ENCODE data around the gene MAPK8IP1.
"Not testable (repeated sequence)": the region's sequence is repeated elsewhere in the genome, so short reads cannot be mapped to it uniquely, and the experiment has no call there.

The MAPK8IP1 gene

DNA sequence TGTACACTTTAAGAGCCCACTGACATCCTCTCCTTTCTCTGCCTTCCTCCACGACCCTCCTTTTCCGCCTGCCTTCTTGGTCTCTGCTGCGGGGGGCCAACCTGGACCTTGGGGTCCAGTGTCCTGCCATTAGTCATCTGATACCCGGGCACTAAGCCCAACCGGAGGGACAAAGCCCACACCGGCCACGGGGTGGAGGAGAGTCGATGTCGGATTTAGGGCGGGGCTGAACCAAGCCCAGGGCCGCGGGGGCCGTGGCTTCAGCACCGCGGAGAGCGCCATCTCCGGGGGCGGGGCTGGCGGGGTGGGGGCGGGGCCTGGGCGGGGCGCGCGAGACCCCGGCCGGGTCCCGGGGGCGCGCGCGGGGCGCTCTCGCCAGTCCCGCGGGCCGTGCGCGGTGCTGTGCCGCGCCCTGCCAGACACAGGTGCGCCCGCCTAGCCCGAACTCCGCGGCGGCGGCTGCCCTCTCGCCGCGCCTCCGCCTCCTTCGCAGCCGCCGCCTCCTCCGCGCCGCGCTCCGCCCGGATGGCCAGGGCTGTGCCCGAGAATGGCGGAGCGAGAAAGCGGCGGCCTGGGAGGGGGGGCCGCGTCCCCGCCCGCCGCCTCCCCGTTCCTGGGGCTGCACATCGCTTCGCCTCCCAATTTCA is at the start of gene MAPK8IP1:
TSS of gene MAPK8IP1 (plus strand) at position 378 of the 647 bp plus-strand sequence. CDS start at position 548, 170 bp downstream.
- peak; percentile 13 to 29 for DNase-seq (ENCODE audit: low read depth in 2 of 2)

DNA sequence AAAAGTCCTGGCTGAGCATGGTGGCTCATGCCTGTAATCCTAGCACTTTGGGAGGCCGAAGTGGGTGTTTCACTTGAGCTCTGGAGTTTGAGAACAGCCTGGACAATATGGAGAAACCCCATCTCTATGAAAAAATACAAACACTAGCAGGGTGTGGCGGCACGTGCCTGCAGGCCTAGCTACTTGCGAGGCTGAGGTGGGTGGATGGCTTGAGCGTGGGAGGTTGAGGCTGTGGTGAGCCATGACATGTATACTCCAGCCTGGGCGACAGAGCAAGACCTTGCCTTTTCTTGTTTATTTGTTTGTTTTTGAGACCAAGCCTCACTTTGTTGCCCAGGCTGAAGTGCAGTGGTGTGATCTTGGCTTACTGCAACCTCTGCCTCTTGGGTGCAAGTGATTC is 46.2 kb upstream of the MAPK8IP1 start:
- DNase-seq (ENCODE audit: low read depth in 2 of 2), result no peak

DNA sequence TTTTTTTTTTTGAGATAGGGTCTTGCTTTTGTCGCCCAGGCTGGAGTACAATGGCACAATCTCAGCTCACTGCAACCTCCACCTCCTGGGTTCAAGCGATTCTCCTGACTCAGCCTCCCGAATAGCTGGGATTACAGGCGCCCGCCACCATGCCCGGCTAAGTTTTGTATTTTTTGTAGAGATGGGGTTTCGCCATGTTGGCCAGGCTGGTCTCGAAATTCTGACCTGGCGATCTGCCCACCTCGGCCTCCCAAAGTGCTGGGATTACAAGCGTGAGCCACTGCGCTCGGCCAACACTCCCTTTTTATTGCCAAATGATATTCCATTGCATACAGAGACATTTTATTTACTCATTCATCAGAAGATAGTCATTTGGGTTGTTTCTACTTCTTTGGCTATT is 45.2 kb upstream of the MAPK8IP1 start:
- DNase-seq (ENCODE audit: low read depth in 2 of 2), result not testable (repeated sequence)

DNA sequence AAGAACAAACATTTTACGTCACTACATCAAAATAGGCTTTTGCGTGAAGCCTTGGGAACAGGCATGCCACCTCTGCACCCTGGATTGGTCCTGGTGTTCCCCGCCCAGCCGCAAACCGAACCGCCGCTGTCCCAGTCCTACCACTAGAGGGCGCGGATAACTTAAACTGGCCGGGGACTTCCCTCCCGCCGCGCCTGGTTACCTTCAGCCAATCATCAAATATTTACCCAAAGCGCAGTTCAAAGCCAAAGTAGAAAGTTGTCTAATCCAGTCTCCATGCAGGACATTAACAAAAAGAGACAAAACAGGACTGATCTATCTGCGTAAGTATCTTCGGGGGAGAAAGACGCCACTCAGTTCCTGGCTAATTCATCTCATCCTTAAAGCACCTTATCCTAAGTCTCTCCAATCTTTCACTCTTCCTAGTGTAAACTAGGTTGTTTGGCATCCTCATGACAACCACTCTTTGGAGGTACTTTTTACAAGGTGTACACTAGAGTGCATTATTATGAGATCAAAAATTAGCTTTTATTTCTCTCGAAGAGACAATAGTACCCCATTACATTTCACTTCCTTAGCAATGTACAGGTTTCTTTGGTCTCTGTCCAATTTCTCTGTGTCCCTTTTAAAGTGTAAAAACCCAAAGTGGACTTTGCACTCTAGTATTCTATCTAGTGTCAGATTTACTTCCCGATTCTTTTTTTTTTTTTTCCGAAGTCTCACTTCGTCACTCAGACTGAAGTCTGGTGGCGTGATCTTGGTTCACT is 42.1 kb upstream of the MAPK8IP1 start:
- DNase-seq (ENCODE audit: low read depth in 2 of 2), result peak; percentile 70 to 72

DNA sequence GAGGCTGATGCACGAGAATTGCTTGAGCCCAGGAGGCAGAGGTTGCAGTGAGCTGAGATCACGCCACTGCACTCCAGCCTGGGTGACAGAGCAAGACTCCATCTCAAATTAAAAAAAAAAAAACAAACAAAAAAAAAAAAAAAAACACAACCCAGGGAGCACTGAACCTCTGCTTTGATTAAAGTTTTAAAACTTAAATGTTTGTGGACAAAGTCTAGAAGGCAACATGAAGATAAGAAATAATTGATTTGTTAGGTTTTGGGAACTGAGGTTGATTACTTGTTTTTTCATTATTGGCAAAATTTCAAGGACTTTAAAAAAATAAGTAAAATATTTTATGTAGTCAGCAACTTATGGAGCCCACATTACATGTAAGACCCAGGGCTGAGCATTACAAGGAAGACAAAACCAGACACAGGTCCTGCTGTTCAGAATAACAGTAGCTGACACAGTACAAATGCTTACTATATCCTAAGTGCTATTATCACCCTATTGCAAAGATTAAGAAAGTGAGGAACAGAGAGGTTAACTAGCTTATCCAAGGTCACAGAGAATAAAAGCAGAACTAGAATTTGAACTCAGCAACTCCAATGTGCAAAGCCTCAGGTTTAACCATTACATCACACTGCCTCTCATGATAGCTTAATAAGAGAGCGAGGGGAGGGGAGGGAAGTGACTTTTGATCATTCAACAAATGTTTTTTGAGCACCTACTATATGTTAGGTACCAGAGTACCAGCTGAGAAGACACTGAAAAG is 40.5 kb upstream of the MAPK8IP1 start:
- no peak for DNase-seq (ENCODE audit: low read depth in 2 of 2)

DNA sequence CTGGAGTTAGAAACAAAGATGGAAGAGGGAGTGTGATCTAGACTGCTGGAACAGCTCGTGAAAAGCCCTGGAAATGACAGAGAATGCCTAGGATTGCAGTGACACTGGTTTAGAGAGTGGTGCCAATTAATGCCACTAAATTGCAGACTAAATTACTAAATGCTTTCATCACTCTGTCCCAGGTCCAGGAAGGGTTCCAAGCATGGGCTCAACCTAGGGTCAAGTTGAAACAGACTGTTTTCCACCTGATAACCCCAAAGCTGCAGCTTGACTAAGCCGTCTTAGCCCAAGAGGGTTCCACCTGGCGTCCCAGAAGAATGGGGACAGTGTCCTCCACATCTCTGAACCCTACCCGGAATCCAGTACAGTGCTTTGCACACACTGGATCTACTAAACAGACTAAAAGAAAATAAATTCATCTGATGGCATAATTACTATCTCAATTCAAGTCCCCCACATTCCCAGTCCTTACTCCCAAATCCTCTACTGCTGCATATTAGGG is 39.2 kb upstream of the MAPK8IP1 start:
- DNase-seq (ENCODE audit: low read depth in 2 of 2), result no peak

DNA sequence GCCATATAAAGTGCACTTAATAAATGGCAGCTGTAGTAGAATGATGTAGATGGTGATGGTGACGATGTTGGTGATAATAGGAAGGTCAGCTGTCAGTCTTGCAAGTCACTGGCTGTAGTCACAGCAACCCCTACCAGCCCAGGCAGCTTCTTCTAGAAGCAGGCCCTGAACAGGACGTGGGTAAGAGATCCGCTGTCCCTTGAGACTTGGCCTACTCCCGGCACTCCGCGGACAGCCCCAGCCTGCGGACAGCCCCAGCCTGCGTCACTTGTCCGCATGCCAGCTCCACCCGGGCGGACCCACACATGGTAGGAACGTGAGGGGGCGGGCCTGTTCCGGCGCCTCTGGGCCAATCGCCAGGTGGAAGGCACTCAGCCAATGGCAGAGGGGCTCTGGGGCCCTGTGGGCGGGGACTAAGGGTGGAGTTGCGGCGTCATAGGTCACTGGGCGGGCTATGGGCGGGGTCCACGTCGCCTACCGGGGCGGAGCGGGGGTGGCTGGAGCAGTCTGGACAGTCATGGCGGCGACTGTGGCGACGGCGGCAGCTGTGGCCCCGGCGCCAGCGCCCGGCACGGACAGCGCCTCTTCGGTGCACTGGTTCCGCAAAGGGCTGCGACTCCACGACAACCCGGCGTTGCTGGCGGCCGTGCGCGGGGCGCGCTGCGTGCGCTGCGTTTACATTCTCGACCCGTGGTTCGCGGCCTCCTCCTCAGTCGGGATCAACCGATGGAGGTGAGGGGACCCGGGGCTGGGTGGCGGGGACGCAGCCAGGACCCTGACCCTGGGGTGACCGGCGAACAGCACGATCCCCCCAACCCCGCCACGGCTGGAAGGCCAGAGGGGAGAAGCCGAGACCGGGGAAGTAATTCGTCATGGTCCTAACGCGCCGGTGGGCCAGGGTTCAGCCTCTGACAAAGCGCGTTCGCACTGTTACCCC is 38.2 kb upstream of the MAPK8IP1 start, which contains the start of gene CRY2:
TSS of gene CRY2 (plus strand) at position 502 of the 937 bp plus-strand sequence. CDS start at position 518, 16 bp downstream.
- peak; percentile 98 for DNase-seq (ENCODE audit: low read depth in 2 of 2)

DNA sequence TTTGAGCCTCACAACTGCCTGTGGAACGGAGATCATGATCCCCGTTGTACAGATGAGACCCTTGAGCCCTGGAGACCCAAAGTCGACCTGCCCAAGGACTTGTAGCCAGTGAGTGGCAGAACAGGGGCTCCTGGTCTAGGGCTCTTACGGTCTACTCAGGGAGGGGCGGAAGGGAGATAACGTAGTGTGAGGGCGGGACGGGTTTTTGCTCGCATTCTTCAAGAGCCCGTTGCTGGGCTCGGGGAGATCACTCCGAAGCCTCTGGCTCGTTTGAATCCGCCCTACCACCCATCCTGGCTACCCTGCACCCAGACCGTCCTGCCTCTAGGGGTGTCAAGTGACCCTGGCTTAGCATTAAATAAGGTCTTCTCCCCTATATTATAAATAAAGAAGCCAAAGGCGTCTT is 37.5 kb upstream of the MAPK8IP1 start:
- no peak for DNase-seq (ENCODE audit: low read depth in 2 of 2)

DNA sequence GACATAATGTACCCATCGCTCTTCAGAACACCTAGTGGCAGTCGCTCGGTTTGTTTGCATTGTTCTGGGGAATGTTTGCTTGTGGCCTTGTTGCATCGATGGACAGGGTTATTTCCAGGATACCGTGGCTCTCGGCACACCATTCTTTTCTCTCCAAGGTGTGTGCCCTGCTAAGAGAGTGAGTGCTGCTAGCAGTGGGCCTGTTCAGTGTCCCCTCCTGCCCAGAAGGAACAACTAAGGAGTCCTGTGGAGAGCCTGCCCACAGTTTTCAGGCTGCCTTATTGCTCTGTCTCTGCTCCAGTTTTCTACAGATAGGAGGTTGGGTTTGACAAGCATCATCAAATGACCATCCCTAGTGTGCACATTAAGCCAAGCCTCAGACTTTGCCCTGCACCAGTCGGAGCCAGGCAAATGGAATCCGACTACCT is 36.8 kb upstream of the MAPK8IP1 start:
- DNase-seq (ENCODE audit: low read depth in 2 of 2), result no peak

DNA sequence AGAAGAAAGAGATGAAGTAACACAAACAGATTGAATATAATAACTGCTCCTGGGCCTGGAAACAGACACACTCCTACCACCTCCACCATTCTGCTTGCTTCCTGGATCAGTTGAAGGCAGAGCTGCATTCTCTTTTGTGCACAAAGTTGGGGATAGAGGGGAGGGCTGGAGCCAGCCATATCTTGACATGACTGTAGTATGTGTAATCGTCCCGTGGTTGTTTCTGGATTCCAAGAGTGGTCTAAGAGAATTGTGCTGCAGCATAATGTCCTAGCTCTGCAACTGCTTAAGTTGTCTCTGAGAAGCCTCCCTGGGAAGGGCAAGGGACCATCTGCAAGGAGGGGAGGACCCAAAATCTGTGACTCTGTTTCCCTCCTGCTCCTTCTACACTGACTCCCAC is 35.0 kb upstream of the MAPK8IP1 start:
- DNase-seq (ENCODE audit: low read depth in 2 of 2), result no peak

DNA sequence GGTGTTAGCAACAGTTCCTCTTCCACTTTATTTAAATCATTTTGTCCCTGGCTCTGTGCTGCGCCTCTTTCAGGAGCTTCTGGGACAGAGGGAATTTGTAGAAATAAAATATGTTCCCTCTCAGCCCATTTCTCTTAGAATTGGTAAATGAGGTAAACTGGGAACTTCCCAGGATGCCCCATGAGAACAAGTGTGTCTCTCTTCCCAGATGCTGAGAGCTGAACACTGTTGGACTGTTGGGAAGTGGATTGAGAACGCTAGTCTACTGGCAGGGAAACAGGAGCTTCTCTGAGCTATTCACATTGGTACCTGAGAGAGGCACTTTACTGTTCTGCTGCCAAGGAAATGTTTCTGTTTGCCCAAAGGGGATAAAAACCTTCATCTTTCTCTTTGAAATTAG is 34.2 kb upstream of the MAPK8IP1 start:
- no peak for DNase-seq (ENCODE audit: low read depth in 2 of 2)

DNA sequence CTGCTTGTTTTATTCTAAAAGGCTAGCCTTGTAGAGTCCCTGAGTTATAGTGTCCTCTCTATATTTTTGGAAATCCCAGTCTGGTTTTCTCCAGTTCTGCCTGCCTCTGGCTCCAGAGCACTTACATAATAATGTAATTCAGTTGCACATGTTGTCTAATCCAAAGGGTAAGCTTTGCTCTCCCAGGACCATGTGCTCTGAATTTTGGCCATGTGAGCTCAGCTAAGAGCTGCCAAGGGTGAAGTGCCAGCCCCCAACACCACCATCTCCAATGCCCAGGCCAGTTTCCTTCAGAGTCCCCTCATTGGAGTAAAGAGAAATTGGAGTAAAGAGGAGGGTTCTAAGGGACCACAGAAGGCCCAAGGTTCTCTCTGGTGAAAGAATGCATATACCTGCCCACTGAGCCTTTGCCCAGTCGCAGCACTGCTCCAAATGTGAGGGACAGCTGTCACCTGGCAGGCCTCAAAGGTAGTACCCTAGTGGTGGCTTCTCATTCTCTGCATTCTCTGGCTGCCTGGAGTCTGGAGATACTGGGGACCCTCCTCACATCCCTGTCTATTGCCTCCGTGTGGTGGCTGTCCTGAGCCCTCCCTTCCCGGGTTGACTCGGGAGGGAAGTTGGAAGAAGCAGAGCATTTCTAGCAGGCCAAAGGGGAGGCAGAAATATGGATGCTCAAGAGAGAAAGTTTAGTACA is 33.3 kb upstream of the MAPK8IP1 start:
- no peak for DNase-seq (ENCODE audit: low read depth in 2 of 2)

DNA sequence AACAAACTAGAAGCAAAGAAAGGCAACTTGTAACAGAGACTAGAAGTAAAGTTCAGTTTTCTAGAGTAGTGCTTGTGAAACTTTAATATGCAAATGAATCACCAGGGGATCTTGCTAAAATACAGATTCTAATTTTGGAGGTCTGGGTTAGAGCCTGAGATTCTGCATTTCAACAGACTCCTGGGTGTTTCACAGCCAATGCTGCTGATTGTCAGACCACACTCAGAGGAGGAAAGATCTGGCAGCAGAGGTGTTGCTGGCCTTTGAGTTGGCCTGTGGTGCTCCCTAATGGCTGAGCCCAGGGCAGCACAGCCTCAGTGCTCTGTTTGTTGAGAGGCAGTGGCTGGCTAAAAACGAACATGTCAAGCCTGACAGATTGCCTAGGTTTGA is 32.7 kb upstream of the MAPK8IP1 start:
- no peak for DNase-seq (ENCODE audit: low read depth in 2 of 2)

DNA sequence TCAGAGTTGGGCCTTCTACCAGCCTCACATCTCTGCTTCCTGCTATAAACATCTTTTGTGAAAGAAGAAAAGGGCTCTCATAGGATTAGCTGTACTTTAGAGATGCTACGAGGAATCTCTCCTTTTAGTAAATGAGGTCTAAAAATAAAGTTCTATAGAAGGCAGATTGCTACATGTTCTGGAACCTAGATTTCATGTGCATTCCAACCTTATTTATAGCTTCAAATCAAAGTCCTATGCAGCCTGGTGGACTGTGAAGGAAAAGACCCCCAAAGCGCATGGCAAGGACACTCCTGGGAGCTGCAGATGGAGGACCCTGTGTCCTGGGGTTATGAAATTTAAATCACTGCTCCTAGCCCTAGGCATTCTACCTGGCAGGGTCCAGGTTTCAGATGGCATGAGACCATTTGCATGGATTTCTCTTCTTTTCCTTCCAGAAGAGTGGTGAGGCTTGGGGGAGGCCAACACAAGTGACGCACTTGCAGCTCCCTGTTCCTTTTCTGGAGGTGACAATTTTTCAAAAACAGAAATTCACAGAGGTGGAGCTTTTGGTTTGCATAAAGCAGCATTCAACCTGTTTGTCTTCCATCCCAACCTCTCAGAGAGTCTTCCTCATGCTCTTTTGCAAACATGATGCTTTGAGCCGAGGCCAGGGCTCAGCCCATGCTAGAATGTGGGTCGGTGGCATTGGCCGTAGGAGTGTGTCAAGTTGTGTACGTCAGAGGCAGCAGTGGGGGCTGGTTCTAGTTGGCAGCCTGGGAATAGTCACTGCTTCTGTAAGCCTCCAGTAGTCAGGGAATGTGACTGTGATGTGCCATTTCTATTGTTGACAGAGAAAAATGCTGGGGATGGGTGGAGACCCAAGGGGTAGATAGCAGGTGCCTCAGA is 31.9 kb upstream of the MAPK8IP1 start:
- DNase-seq (ENCODE audit: low read depth in 2 of 2), result no peak

DNA sequence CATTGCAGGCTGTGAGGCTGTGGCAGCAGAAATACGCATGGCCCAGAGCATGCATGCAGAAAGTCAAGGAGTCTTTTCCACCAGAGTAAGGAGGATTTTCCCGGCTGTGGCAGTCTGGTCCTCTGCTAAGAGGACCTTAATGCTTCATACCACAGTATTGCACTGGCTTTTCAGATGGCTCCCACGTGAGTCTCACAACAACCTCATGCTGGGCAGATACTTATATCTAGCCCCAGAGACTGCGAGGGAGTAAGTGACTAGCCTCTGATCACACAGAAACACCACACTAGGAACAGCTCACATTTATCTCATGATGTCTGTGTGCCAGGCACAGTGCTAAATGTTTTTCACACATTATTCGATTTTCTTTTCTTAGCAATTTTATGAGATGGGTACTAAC is 30.1 kb upstream of the MAPK8IP1 start:
- DNase-seq (ENCODE audit: low read depth in 2 of 2), result no peak

DNA sequence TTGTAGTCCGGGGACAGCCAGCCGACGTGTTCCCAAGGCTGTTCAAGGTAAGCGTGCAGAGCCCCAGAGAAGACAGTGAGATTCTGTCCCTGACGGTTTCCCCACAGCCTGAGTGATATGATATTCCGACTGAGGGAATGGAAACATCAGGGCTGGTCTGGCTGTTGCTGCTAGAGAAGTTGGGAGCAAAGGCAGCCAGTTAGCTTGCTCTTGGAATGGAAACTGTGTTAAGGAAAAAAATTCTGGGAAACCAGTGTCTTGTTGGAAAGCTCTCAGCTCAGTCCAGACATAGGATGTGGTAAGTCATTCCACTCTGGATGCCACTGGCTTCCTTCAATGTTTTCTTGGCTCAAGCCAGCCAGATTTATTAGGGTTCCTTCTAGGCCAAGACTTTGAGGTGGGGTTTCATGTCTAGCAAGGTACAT is 29.4 kb upstream of the MAPK8IP1 start:
- no peak for DNase-seq (ENCODE audit: low read depth in 2 of 2)

DNA sequence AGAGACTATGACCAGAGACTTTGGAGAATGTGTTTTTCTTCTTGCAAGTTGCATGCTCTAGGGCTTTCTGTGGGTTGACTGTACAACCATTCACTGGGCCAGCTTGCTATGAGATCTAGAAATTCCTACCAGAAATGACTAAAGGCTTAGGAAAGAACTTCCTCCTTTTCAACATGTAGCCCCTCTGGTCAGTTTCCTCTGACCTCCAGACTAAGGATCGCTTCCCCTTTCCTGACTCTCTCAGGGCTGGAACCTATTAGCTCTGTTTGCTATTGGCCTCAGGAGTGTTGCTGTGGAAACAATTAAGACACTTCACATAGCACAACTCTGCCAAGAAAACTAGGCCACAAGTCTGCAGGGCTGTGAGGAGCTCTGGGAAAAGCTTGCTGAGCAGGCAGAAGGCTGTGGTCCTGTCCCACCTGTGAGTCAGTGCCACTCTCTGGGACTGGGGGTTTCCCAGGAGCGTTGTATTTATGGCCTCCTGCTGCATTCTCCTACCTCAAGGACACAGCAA is 27.4 kb upstream of the MAPK8IP1 start:
- DNase-seq (ENCODE audit: low read depth in 2 of 2), result no peak

DNA sequence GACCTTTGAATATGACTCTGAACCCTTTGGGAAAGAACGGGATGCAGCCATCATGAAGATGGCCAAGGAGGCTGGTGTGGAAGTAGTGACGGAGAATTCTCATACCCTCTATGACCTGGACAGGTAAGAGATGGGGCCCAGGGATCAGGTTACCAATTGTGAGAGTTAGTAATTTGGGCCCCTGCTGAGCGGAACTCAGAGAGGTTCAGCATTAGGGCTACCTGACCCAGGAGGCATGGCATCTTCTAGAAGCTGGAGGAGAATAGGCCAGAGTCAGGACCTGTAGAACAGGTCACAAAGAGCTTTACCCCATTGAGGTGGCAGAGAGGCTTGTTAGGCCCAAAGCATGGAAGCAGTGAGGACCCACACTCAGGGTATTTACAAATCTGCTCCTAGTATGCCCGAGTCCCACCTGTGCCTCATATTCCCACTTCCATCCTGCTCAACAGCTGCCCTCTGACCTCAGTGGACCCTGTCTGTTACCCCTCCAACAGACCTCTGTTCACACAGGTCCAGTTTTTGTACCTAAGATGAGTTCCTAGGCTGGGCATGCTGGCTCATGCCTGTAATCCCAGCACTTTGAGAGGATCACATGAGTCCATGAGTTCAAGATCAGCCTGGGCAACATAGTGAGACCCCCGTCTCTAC is 26.6 kb upstream of the MAPK8IP1 start:
- no peak for DNase-seq (ENCODE audit: low read depth in 2 of 2)

DNA sequence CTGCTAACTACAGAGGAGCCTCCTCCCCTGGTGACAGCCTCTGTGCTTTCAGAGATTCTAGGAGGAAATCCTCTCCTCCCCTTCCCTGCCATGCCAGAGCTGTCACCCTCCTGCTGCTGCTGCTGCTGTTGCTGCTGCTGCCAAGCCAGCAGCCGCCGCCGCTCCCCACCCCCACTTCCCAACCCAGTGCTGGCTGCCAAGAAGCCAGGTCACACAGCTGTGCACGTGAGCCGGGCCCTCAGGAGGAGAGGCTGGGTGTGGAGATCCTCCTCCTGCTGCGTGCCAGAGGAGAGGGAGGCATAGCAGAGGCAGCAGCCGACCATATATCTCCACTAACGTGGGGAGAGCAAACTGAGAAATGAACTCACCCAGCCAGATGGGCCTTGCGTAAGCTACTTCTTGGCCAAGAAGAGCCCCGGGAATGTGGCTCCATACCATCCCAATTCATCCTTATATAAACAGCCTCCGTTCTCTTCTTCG is 25.8 kb upstream of the MAPK8IP1 start:
- no peak for DNase-seq (ENCODE audit: low read depth in 2 of 2)
